GM19468 (cell line): ENCODE measurements around the gene RUBCNL.
"Not testable (repeated sequence)": the region's sequence is repeated elsewhere in the genome, so short reads cannot be mapped to it uniquely, and the experiment has no call there.

Experiments
- ATAC-seq: cut with Tn5 transposase; IDR thresholded peaks from one replicate; pipeline ENCODE4 v1.9.1; 2021; ENCODE audit warnings: mild to moderate bottlenecking, moderate library complexity, moderate number of reproducible peaks; ENCODE audit not compliant: unreplicated experiment; ENCODE audit errors: extremely low read depth

RUBCNL gene, protein sequence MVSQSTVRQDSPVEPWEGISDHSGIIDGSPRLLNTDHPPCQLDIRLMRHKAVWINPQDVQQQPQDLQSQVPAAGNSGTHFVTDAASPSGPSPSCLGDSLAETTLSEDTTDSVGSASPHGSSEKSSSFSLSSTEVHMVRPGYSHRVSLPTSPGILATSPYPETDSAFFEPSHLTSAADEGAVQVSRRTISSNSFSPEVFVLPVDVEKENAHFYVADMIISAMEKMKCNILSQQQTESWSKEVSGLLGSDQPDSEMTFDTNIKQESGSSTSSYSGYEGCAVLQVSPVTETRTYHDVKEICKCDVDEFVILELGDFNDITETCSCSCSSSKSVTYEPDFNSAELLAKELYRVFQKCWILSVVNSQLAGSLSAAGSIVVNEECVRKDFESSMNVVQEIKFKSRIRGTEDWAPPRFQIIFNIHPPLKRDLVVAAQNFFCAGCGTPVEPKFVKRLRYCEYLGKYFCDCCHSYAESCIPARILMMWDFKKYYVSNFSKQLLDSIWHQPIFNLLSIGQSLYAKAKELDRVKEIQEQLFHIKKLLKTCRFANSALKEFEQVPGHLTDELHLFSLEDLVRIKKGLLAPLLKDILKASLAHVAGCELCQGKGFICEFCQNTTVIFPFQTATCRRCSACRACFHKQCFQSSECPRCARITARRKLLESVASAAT

DNA sequence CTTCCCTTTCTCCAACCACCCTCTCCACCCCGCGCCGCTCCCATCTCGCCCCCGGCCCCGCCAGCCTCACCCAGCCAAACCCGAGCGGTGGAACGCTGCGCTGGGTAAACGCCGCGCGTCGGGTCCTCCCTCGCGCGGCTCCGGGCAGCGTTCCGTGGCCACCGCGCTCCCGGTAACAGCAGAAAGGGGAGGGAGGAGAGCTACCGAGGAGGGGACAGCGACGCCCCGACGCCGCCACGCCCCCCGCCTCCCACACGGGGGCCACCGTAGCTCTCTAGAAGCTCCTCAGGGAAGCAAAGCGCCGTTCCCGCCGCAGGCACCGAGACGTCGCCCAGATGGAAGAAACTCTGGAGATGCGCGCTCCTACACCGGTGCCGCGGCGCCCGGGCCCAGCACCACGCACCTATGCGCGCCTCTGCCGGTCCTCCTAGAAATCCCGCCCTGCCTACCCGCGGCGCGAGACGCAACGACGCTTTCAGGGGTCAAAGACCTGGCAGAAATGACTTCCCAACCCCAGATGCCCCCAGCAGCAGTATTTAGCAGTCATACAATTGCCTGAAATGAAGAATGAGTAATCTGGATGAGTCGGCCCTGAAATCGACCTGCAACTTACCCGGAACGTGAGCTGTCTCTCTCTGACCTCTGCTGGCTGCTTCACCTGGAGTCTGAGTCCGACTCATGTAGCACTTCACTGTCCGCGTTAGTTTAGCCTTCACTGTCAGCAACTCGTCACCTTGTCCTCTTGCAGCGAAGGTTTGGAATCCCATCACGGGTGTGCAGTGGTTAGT lies at the start of gene RUBCNL:
TSS of gene RUBCNL (minus strand) at position 189 of the 788 bp plus-strand sequence. CDS start 14,777 bp downstream, outside the sequence.
- ATAC-seq: no peak

DNA sequence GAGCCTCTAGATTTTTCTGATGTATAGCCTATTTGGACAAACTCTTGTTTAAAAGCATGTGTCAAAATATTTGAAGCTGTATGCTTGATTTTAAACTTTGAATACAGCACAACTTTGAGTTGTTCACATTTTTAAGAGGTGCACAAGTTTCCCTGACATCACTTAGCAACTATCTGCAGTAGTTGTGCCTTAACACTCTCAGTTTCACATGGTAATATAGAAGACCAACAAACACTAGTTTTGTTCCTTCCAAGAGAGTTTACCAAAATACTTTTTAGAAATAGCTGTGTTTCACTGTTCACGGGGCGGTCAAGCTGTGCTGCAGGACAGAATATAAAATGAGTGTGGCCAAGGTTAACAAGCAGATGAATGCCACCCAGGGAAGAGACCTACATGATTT lies 42.5 kb upstream of the RUBCNL start:
- ATAC-seq: not testable (repeated sequence)

DNA sequence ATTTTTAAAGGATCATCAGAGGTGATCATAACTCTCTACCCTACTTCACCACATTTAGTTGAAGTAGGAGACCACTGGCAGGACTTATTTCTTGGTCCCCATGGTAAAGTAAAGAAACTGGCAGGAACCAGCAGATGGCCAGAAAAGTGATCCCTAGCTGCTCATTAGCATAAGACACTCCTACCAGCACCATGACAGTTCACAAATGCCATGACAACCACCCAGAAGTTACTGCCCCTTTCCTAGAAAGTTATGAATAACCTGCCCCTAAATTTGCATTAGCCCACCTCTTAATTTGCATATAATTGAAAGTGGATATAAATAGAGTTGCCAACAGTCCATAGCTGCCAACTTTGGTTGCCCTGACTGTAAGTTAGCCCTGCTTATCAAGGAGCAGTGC lies 18.4 kb upstream of the RUBCNL start:
- ATAC-seq: no peak

DNA sequence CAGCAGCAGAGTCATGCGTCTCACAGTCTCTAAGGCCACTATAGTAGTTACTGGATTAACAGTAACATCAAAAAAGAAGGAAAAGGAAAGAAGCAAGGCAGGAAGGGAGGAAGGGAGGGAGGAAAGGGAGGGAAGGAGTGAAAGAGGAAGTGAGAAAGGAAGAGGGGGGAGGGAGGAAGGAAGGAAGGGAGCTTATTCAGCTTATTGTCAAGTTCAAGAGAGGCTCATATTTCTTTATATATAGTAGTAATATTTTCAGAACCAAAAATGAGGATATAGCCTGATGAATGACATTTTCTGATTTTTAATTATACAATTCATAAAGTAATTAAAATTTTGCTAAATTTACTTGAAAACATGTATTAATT lies 17.7 kb upstream of the RUBCNL start:
- ATAC-seq: no peak

DNA sequence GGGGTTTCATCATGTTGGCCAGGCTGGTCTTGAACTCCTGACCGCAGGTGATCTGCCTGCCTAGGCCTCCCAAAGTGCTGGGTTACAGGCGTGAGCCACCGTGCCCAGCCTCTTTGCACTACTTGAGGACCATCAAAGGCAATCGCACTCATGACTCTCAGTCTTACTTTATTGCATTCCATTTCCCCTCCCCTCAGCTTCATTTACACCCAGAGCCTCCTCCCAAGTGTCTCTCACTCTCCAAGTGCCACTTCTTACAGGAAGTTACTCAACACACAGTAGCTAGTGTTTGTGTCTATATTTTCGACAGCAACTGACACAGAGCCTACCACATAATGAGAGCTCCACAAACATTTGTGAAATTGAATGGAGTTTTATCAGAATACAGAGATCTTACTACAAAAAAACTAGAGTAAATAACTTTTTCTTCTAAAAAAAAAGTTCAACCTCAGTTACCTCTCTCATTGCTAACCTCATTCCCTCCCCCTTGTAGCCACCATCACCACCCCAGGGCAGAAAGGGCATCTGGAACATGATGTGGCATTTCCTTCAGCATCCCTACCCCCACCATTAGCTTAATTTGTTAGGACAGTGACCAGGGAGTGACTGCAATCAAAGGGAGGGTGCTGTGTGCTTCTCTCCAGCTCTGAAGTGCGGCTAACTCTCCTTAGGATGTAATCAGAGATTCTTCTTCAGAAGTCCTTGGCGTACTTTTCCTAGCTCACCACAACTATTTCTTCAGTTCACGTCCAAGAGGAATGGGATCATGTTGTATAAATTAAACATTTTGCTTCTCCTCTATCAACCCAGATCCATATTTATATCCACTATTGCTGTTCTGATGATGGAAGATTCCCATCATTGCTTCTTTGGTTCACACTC lies 17.0 kb upstream of the RUBCNL start:
- ATAC-seq: no peak

DNA sequence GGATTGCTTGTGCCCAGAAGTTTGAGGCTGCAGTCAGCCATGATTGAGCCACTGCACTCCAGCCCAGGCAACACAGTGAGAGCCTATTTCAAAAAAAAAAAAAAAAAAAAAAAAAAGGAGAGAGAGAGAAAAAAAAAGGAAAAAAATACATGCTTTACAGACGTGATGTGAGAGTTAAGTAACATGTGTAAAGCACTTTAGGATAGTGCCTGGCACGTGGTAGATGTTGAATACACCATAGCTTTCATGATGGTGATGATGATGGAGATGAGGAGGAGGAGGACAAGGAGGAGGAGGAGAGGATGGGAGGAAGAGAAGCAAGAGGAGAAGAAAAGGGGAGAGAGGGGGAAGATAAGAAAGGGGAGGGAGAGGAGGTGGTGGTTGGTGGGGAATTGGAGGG lies 15.1 kb upstream of the RUBCNL start:
- ATAC-seq: no peak

DNA sequence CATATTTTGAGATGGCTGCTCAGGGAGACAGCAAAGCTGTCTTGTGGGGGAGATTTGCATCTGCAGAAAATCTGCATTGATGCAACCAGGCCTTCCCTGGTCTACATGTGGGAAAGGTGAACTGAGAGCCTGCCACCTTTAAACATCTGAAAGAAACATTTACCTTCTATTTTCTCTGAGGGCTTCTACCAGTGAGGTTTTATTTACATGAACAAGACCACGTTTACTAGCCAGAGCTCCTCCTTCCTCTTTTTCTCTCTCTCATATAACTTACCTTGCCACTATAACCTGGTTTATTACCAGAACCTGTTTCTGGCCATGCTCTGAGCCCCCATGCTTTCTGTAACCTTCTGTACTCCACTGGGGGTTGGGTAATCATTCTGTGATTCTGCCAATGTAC lies 14.4 kb upstream of the RUBCNL start:
- ATAC-seq: no peak

DNA sequence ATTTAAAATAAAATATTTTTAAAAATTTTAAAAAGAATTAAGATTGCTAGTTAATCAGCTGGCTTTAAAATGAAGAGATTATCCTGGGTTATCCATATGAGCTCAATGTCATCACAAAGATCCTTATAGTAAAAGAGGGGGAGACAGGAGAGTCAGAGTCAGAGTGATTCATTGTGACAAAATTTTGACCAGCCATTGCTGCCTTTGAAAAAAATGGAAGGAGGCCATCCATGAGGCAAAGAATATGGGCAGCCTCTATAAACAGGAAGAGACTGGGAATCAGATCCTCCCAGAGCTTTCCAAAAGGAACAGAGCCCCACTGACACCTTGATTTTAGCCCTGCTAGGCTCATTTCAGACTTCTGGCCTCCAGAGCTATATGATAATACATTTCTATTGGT lies 9.3 kb upstream of the RUBCNL start:
- no peak for ATAC-seq

DNA sequence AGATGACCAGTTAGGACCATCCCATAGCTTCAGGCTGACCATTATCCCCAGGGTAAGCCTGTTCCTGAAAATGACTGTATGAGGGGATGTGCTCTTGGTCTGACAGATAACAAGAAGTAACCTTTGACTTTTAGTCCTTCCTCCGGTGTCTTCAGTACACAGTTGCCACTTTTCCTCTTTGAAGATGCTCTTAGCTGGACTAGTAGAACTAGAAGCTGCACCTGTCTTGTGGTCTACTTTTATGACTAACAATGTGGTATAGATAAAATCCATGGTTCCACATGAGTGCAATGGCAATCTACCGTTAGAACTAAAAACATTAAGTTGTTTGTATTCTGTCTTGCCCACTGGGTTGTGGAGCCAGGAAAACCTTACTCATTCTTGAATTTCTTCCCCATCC lies 5.9 kb upstream of the RUBCNL start:
- ATAC-seq: no peak

DNA sequence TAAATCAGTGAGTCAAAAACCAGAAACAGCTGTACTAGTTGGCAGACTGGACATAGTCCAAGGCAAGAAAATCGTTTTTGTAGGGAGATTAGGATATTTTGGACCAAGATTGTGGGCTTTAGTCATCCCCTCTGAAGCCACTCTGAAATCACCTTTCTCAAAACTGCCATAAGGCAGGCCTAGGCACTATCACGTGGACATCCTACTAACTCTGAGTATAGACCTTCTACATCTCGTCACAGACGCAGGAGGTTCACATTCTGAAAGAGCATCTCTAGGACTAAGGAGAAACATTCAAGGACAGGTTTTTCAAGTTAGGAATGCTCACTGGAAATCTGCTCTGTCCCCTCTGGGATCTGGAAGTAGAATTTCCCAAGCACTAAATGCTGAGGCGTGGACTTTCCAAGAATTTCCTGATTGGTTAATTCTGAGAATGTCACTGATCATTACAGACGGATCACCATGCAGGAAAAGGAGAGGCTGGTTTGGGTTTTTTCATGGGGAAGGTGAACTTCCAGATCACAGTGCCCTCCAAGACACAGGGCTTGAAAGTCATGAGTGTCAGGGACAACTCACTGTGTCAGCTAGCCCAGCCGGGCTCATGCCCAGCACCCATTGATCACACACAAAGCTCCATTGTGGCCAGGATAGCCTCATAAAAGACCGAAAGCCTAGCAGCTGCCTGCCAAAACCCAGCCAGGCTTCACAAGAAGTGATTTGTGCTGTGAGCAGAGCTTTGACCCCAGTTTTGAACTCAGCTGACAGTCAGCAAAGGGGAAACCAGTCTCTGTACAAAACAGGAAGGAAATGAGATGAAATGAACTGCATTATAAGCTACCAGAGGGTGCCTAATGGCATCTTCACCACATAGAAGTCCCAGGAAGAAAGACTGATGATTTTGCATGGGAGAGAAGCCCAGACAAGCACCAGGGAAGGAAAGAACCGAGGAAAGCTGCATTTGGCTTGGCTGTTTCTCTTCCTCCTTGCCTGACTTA lies 2.7 kb upstream of the RUBCNL start:
- peak; percentile 50 for ATAC-seq

DNA sequence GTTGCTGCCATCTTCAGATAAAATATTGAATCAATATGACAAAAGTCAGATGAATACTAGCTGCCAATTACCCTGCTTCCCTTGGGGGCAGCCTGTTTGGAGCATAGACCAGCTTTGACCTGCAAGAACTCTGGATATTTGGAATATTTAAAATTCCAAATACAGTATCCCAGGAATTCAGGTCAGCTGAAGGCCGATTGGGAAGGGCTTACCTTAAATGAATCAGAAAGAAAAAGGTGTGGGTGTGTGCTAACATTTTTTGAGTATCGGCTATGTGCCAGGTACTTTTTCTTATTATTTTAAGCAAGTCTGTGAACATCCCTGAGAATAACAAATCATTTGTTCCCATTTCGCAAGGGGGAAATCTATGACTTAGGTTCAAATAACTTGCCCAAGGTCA lies 1.8 kb upstream of the RUBCNL start:
- no peak for ATAC-seq

DNA sequence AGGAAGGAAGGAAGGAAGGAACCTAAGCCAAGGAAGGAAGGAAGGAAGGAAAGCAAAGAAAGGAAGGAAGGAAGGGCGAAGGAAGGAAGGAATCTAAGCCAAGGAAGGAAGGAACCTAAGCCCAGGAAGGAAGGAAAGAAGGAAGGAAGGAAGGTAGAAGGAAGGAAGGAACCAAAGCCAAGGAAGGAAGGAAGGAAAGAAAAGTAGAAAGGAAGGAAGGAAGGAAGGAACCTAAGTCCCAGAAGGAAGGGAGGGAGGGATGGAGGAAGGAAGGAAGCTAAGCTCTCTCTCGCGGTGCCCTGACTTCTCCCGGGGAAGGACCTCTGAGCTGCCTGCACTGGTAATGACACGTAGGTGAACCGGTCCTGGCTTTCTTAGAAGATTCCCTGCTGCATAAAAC lies 1.3 kb upstream of the RUBCNL start:
- ATAC-seq: no peak

DNA sequence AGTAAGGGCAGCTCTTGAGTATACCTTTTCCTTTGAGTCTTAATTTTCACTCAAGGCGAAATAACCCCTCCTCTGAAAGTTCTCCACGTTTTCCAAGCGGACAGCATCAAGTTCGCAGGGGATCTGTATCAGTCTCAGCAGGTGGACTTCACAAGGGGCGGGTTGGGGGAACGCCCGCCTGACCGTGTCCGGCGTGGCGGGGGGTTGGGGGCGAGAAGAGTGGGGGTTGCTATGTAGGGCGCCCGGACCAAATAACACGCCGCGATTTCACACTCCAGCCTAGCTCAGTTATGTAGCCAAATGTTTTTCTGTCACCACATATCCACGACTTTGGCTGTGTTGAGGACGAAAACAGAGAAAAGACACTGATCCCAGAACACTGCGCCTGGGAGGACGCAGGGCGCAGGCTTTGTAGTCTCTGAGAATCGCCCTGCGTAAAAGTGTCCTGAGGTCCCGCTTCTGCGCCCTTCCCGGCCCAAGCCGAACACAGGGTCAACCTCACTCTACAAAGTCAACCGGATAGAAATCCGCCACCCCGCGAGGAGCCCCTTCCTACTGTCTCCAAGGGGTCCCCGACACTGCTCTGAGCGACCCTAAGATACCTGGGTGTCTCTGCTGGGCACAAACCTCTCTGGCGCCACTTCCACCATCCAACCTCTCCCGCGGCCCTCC lies 524 bp downstream of the RUBCNL start:
- no peak for ATAC-seq

DNA sequence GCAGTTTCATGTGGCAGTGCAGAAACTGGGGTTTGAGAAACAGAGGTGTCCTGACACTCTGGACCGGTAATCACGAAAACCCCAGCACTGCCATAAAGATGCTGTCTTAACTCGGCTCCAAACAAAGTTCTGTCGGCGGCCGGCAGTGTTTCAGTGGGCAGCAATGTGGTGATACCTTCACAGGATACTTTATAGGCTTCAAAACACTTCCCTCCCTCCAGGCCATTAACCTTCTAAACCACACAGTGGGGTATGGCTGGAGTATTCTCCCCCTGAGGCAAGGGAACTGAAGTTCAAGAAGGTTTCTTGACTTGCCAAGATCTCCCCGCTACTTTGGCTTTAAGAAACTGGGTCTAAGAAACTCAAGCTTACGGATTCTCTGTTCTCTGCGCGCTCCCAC lies 1.1 kb downstream of the RUBCNL start:
- no peak for ATAC-seq

DNA sequence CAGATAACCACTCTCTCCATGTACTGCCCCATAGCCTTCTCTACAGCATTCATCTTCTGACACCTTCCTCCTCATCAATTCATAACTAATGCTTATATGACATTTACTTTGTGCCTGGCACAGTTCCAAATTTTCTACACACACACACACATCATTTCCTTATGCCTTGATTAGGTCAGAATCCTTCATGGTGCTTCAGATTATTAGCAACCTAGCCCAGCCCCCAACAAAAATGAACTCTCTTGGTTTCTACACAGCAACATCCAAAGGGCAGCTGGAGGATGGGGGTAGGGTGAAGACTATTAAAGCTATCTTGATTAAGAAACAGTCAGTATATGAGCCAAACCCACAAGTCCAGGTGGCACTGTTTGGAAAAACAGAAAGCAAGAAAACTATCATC lies 3.7 kb downstream of the RUBCNL start:
- ATAC-seq: no peak

DNA sequence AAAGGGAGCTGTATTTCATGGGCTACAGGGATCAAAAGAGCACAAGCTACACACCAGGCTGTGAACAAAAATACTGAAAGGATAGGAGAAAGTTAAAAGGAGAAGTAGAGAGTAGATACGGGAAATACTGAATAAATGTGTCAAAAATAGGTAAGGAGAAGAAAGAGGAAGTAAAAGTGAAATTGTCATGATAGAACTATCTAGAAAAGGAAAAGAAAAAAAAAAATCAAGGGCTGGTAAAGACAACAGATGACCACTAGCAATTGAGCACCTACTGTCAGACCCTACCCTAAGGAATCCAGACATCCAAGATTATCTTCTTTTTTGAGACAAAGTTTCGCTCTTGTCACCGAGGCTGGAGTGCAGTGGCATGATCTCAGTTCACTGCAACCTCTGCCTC lies 4.8 kb downstream of the RUBCNL start:
- ATAC-seq: peak; percentile 13

DNA sequence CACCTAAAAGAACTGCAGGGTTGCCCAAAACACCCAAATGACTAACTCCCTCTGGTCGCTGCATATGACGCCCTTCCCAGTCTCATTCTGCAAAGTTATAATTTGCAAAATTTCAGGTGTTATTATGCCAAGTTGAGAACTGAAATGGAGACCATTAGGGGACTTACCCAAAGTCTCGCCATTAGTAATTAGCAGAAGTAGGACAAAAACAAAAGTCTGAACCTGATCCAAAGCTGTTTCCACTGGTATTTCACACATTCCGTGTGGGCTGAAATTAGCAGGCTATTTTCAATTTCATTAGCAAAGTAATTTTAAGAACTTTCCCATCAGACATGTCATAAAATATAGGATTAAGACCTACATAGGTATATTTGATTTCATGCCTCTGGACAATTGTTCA lies 6.8 kb downstream of the RUBCNL start:
- no peak for ATAC-seq

DNA sequence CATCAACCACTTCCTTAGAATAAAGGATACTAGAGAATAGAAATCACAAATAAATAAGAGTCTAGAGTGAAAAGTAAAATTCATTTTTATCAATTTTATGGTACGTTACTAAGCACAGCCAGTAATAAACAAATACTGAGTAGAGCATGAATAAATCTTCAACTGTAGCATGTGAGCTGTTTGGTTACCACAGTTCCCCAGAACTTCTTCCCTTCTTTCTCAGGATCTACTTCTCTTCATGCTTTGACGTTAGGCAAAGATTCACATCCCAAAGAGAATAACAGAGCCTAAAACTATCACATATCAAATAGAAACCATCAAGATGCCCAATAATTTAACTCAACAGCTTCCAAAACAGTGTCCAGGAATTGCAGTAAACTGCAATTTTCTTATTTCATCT lies 7.4 kb downstream of the RUBCNL start:
- ATAC-seq: no peak
